ENCODE data around the gene FRY.
A peak's percentile ranks its signal among the peaks of the same experiment; 100 is the strongest.

FRY gene

DNA sequence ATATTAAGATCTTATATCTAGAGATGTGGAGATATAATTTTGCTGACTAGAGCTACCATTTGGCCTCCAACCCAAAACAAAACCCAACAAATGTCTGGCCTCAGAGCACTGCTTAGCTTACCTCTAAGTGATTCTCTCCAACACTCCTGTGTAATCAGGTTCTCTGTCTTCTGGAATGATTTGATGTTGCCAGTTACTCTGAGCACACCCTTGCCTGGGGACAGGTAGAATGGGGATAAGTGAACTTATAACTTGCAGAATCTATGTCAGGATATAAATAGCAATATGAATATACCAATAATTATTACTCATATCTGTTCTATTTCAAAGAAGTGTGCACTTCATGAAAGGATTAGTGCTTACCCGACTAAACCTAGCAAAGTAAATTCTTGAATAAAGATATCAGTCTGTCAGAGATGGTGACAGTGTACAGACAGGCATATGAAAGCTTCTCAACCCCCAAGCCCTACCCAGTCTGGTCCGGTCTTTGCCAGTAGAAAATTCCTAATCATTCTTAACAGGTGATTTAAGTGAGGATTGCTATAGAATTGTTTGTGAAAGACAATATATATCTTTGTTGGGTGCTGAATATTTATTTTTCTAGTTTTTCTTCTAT lies 250.6 kb downstream of the FRY start:
- Histone ChIP-seq H3K9ac (ENCODE audit: low read length) (no peak overlapping the region), H3K4me1 (ENCODE audit: control insufficient read depth, insufficient read depth, low read length) (peaks cover 12% of the 10 kb centered on the region), H3K9me3 (ENCODE audit: control insufficient read depth, low read length) (no peaks in the 10 kb centered on the region), H3K36me3 (ENCODE audit: control insufficient read depth, insufficient read depth, low read length, severe bottlenecking) (peaks cover 17% of the 10 kb centered on the region), H3K4me3 (ENCODE audit: low read length) (no peak overlapping the region), H3K27me3 (replicated peaks; ENCODE audit: control insufficient read depth, insufficient read depth, low read length) (no peaks in the 10 kb centered on the region)
- no peak for DNase-seq (ENCODE audit: low read depth)

DNA sequence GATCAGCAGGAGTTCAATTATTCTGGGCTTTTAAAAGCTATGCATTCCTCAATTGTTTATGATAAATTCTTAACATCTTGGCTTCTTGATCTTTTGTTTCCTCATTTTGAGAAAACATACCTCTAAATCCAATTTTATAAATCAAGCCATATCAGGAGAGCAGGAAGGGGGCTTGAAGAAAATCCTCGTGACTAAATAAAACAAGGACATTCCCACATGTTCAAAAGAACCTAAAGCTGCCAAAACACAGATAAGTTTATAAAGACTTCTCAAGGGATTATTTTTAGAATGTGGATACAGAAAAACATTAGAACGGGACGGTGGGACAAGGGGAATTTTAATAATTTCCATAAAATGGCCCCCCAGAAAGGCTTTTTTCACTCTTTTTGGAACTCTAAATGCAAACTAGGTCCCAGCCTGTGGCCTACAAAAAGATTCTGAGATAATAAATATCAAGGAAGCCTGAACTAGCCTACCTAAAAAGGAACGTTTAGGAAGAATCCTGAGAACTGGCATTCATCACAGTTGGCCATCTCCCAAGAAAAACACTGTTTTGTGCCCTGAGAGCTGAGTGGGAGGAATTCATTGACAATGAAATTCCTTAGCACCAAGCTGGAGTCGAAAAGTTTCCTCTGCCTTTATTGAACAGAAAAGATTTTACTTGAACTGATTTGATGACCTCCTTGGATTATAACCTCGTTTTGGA lies 253.5 kb downstream of the FRY start:
- Histone ChIP-seq H3K9me3 (ENCODE audit: control insufficient read depth, low read length) (no peaks in the 10 kb centered on the region), H3K9ac (ENCODE audit: low read length) (no peak overlapping the region), H3K36me3 (ENCODE audit: control insufficient read depth, insufficient read depth, low read length, severe bottlenecking) (peaks cover 4% of the 10 kb centered on the region), H3K4me1 (ENCODE audit: control insufficient read depth, insufficient read depth, low read length) (peaks cover 12% of the 10 kb centered on the region), H3K4me3 (ENCODE audit: low read length) (peak overlapping the region; percentile 50), H3K27me3 (replicated peaks; ENCODE audit: control insufficient read depth, insufficient read depth, low read length) (no peaks in the 10 kb centered on the region)
- peak; percentile 78 for DNase-seq (ENCODE audit: low read depth)

DNA sequence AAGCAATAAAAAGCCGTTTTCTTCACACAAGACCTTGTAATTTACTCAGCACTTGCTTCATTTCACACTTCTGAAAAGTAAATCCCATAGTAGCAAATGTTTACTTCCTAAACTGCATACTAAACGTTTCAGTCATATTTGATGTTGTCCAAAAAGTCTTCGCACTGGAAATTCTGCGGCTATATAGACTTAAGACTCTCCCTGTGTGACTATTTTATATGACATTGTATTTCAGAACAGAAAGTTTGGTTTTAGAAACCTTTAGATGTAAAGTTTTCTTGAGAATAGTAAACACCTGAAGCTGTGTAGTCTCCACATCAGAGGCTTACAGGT lies 254.0 kb downstream of the FRY start:
- DNase-seq (ENCODE audit: low read depth) = no peak
- H3K4me3 ChIP-seq (ENCODE audit: low read length) = peak overlapping the region; percentile 50
- peaks cover 12% of the 10 kb centered on the region for H3K4me1 ChIP-seq (ENCODE audit: control insufficient read depth, insufficient read depth, low read length)
- H3K9me3 ChIP-seq (ENCODE audit: control insufficient read depth, low read length) = no peaks in the 10 kb centered on the region
- no peaks in the 10 kb centered on the region for H3K27me3 ChIP-seq (replicated peaks; ENCODE audit: control insufficient read depth, insufficient read depth, low read length)
- no peak overlapping the region for H3K9ac ChIP-seq (ENCODE audit: low read length)
- H3K36me3 ChIP-seq (ENCODE audit: control insufficient read depth, insufficient read depth, low read length, severe bottlenecking) = peaks cover 4% of the 10 kb centered on the region

DNA sequence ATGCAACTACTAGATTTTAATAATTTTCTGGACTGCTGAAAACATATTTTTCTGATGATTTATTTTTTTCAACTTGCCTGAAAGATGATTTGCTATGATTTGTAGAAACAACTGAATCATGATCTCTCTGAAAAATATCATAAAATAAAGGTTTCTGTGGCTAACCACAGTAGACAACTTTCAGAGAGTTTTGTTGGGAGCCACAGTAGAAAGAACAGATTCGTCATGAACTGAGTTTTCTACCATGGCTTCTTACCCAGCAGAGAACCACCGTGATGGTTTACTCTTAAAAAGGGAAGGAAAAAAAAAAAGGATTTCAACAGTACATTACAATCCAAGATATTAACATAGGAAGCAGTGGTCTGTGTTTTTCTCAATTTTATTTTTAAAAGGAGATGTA lies 265.6 kb downstream of the FRY start:
- Histone ChIP-seq H3K4me1 (ENCODE audit: control insufficient read depth, insufficient read depth, low read length) (peaks cover 8% of the 10 kb centered on the region), H3K27me3 (replicated peaks; ENCODE audit: control insufficient read depth, insufficient read depth, low read length) (peaks cover 4% of the 10 kb centered on the region), H3K9me3 (ENCODE audit: control insufficient read depth, low read length) (no peaks in the 10 kb centered on the region), H3K9ac (ENCODE audit: low read length) (no peak overlapping the region), H3K4me3 (ENCODE audit: low read length) (no peak overlapping the region), H3K36me3 (ENCODE audit: control insufficient read depth, insufficient read depth, low read length, severe bottlenecking) (peaks cover 7% of the 10 kb centered on the region)
- DNase-seq (ENCODE audit: low read depth) = no peak

DNA sequence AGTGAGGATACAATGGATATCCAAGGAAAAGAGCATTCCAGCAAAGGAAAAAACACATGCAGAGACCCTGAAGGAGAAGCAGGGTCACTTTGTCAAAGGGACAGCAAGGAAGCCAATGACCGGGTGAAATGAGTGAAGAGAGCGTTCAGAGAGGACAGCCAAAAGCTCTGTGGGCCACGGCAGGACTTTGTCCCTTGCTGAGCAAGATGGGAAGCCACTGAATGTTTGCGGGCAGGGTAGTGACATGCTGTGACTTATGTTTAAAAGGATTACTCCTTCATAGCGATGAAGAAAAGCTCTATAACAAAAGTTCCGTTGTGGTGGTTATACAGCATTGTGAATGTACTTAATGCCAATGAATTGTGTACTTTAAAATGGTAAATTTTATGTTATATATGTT lies 267.1 kb downstream of the FRY start:
- Histone ChIP-seq H3K4me3 (ENCODE audit: low read length) (no peak overlapping the region), H3K4me1 (ENCODE audit: control insufficient read depth, insufficient read depth, low read length) (no peaks in the 10 kb centered on the region), H3K9me3 (ENCODE audit: control insufficient read depth, low read length) (no peaks in the 10 kb centered on the region), H3K27me3 (replicated peaks; ENCODE audit: control insufficient read depth, insufficient read depth, low read length) (peaks cover 4% of the 10 kb centered on the region), H3K9ac (ENCODE audit: low read length) (no peak overlapping the region), H3K36me3 (ENCODE audit: control insufficient read depth, insufficient read depth, low read length, severe bottlenecking) (peaks cover 7% of the 10 kb centered on the region)
- DNase-seq (ENCODE audit: low read depth) = no peak

DNA sequence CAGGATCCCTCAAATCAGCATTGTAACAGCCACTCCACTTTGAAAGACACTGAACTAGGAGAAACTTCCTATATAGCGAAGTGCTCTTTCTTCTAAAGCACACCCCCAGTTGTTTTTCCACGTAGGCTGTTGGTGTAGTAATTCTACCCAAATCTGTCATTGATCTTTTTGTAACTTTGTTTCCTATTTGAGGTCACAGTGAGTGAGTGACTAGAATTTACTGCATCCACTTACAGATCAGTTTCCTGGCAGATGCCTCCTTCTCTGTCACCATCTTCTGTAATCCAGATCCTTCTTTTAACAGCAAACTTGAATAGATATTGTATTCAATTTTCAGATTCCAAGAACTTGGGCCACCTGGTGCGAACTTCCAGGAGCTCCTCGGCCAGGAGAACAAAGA lies 268.3 kb downstream of the FRY start:
- H3K9ac ChIP-seq (ENCODE audit: low read length) = no peak overlapping the region
- H3K27me3 ChIP-seq (replicated peaks; ENCODE audit: control insufficient read depth, insufficient read depth, low read length) = peaks cover 4% of the 10 kb centered on the region
- H3K4me3 ChIP-seq (ENCODE audit: low read length) = no peak overlapping the region
- no peaks in the 10 kb centered on the region for H3K9me3 ChIP-seq (ENCODE audit: control insufficient read depth, low read length)
- DNase-seq (ENCODE audit: low read depth) = no peak
- peaks cover 6% of the 10 kb centered on the region for H3K36me3 ChIP-seq (ENCODE audit: control insufficient read depth, insufficient read depth, low read length, severe bottlenecking)
- H3K4me1 ChIP-seq (ENCODE audit: control insufficient read depth, insufficient read depth, low read length) = no peaks in the 10 kb centered on the region

DNA sequence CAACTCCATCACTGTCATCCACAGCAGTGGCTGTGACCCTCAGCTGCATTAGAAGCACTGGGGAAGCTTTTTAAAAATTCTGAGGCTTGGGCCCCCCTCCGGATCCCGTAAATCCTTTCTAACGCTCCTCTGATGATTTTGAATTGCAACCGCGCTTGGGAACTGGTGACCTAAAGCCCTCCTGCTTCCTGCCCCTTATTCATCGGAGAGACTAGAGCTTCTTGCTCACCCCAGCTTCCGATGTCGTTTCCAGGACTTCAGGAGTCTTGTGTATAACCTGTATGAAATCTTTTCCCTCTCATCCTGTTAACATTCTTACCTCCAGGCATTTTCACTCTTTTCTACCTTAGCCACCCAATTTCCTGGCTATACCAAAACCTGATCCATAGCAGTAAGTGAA lies 268.8 kb downstream of the FRY start:
- Histone ChIP-seq H3K9ac (ENCODE audit: low read length) (no peak overlapping the region), H3K9me3 (ENCODE audit: control insufficient read depth, low read length) (no peaks in the 10 kb centered on the region), H3K27me3 (replicated peaks; ENCODE audit: control insufficient read depth, insufficient read depth, low read length) (peaks cover 4% of the 10 kb centered on the region), H3K4me3 (ENCODE audit: low read length) (no peak overlapping the region), H3K4me1 (ENCODE audit: control insufficient read depth, insufficient read depth, low read length) (no peaks in the 10 kb centered on the region), H3K36me3 (ENCODE audit: control insufficient read depth, insufficient read depth, low read length, severe bottlenecking) (peaks cover under 1% of the 10 kb centered on the region)
- DNase-seq (ENCODE audit: low read depth) = no peak

DNA sequence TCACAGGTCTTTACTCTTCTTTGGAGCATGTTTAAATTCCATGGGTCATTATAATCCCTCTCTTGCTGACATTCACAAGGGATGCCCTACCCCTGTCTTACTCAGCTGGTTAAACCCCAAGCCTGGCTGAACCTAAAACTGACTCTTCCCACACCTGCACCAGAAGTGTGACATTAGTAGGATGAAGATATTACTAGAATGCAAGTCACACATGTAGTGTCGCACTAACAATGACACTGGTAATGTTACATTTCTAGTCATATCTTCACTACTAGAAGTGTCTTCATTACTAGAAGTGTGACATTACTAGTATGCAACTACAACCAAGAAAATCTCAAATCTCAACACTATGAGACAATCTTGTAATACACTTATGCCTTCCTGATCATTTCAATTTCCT lies 269.3 kb downstream of the FRY start:
- Histone ChIP-seq H3K9me3 (ENCODE audit: control insufficient read depth, low read length) (no peaks in the 10 kb centered on the region), H3K36me3 (ENCODE audit: control insufficient read depth, insufficient read depth, low read length, severe bottlenecking) (no peaks in the 10 kb centered on the region), H3K4me1 (ENCODE audit: control insufficient read depth, insufficient read depth, low read length) (no peaks in the 10 kb centered on the region), H3K27me3 (replicated peaks; ENCODE audit: control insufficient read depth, insufficient read depth, low read length) (peaks cover 4% of the 10 kb centered on the region), H3K4me3 (ENCODE audit: low read length) (no peak overlapping the region), H3K9ac (ENCODE audit: low read length) (no peak overlapping the region)
- DNase-seq (ENCODE audit: low read depth) = no peak

DNA sequence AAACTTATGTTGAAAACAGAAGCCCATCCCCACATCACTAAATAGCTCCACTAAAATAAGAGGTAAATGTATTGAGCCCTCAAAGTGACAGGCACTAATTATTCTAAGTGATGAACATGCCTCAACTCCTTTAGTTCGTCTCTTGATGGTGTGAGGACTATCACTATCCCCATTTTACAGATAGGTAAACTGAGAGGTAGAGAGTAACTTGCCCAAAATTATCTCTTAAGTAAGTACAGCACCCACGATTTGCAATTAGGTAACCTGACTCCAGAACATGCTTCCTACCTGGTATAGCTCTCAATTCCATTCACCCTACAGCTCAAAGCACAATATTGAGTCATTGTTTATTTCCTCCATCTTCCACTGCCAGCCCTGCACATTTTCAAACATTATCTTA lies 270.9 kb downstream of the FRY start:
- Histone ChIP-seq H3K9ac (ENCODE audit: low read length) (no peak overlapping the region), H3K36me3 (ENCODE audit: control insufficient read depth, insufficient read depth, low read length, severe bottlenecking) (no peaks in the 10 kb centered on the region), H3K9me3 (ENCODE audit: control insufficient read depth, low read length) (no peaks in the 10 kb centered on the region), H3K27me3 (replicated peaks; ENCODE audit: control insufficient read depth, insufficient read depth, low read length) (peaks cover 4% of the 10 kb centered on the region), H3K4me1 (ENCODE audit: control insufficient read depth, insufficient read depth, low read length) (no peaks in the 10 kb centered on the region), H3K4me3 (ENCODE audit: low read length) (no peak overlapping the region)
- no peak for DNase-seq (ENCODE audit: low read depth)

DNA sequence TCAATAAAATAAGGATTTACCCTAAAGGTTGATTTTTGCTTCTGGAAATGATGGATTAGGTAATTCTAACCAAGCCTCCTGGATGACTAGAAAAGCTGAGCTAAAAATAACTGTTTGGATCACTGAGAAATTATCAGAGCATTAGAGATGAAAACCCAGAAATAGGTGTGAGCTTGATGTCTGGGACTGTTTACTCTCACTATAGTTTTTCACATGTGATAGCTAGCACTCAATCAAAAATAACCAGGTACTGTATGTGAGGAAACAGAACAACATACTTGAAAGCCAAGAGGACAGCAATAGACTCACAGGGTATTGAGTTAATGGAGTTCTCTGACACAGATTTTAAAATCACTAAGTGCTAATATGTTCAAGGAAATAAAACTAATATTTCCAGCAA lies 274.1 kb downstream of the FRY start:
- Histone ChIP-seq H3K36me3 (ENCODE audit: control insufficient read depth, insufficient read depth, low read length, severe bottlenecking) (no peaks in the 10 kb centered on the region), H3K4me1 (ENCODE audit: control insufficient read depth, insufficient read depth, low read length) (peaks cover 6% of the 10 kb centered on the region), H3K4me3 (ENCODE audit: low read length) (no peak overlapping the region), H3K9ac (ENCODE audit: low read length) (no peak overlapping the region), H3K9me3 (ENCODE audit: control insufficient read depth, low read length) (no peaks in the 10 kb centered on the region), H3K27me3 (replicated peaks; ENCODE audit: control insufficient read depth, insufficient read depth, low read length) (peaks cover 4% of the 10 kb centered on the region)
- no peak for DNase-seq (ENCODE audit: low read depth)

DNA sequence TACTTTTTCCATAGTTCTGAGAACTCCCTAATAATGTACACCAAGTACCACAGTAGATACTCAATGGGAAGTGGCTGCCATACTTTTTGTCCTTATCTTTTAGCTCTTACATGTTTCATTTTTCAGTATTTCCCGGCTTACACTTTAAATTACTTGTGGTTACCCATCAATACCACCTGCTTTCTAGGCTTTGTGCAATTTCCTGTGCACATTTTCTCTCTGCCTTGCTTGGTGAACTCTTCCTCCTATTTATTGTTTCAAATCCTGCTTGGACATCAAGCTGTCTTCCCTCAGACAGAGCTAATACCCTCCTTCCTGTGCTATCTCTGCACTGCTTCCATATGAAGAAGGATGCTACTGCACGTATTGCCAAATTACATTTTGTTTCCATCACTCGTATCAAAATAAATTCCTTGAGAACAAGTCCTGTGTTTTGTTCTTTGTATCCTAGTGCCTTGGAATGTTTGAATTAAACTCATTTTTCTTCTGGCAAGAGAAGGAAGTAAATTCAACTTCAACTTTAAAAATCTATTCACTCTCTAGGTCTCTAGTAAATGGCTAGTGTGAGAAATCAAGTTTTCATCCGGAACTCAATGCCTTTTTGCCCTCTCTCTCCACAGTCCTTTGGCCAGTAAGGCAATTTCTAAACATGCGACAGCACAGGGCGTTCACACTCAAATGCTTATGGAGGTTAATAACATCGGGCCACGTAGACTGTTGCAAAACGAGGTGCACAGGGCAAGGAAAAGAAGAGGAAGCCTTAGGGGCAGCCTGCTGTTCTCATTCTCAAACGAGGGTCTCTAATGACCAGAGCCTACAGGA lies 277.9 kb downstream of the FRY start:
- Histone ChIP-seq H3K4me3 (ENCODE audit: low read length) (peak overlapping the region; percentile 71), H3K36me3 (ENCODE audit: control insufficient read depth, insufficient read depth, low read length, severe bottlenecking) (no peaks in the 10 kb centered on the region)
- no peak for DNase-seq (ENCODE audit: low read depth)

More for the DNA sequence above, 277.9 kb downstream of the FRY start:
- Histone ChIP-seq H3K9me3 (ENCODE audit: control insufficient read depth, low read length) (no peaks in the 10 kb centered on the region), H3K9ac (ENCODE audit: low read length) (peak overlapping the region; percentile 63), H3K4me1 (ENCODE audit: control insufficient read depth, insufficient read depth, low read length) (peaks cover 6% of the 10 kb centered on the region), H3K27me3 (replicated peaks; ENCODE audit: control insufficient read depth, insufficient read depth, low read length) (no peaks in the 10 kb centered on the region)

All from adipocyte (in vitro differentiated cells).